Lower leg skin (tissue), 4 donors: ENCODE results near the gene SAMD8. TPM values are rescaled to one million over a fixed set of nuclear protein-coding genes. Genes with fewer than 3 reads are reported as not detected.
A peak's percentile ranks its signal among the peaks of the same experiment; 100 is the strongest.
"Not testable (repeated sequence)": the region's sequence is repeated elsewhere in the genome, so short reads cannot be mapped to it uniquely, and the experiment has no call there.

Source experiments
- DNase-seq, 2 donors: peaks; one replicate each; pipeline ENCODE4 v3.0.0-alpha.2; 2019; ENCODE audit warnings: low spot score in 2 of 2
- H3K4me3 ChIP-seq: fragments of 200-600 bp; sonication (generic); 2 replicates; pipeline ENCODE4 v1.5.1; 2017; ENCODE audit warnings: mild to moderate bottlenecking, low read depth; ENCODE audit not compliant: poor library complexity, severe bottlenecking
- CTCF ChIP-seq, 3 donors: fragments of 450-650 bp; IDR thresholded peaks; one replicate each; pipeline ENCODE4 v1.5.1; 2016; ENCODE audit warnings: antibody characterized with exemption in 3 of 3, mild to moderate bottlenecking in 3 of 3, moderate library complexity in 2 of 3
- POLR2A ChIP-seq, 2 donors: fragments of 450-650 bp; IDR thresholded peaks; one replicate each; pipeline ENCODE4 v1.6.1; 2016 to 2017; ENCODE audit warnings: antibody characterized with exemption in 2 of 2, mild to moderate bottlenecking in 1 of 2, moderate library complexity in 1 of 2
- WGBS, 2 donors: methylation state at CpG; one replicate each; pipeline ENCODE4 v1.1.5; 2018; 5-methylcytosine and 5-hydroxymethylcytosine counted together
- intact Hi-C: fragments of 100-400 bp; cut with DNase I; formaldehyde crosslinking; loops from one replicate; pipeline ENCODE4 v1.15.0; 2023; ENCODE audit warnings: low total_unique reads
- total RNA-seq, 4 donors: library from RNA; depleted of rRNA; stranded (reverse); fragments of >200 nt; gene quantifications; one replicate each; pipeline ENCODE4 v1.1.0, GENCODE V29; 2016

The SAMD8 gene
- total RNA-seq, 4 donors from 2014 or later: 17.4 to 26.4 (median 23.2) TPM

GRCh38 chr10:75110006-75110632 is 1.3 kb upstream of the SAMD8 start:
- no peak for TF ChIP-seq POLR2A (IDR thresholded peaks at IDR 0.05)
- 96 to 97% methylated on average over 8 of the region's 8 CpGs for WGBS, 2 donors
- peak in 1 of 2 donors; percentile 84 for DNase-seq
- H3K4me3 ChIP-seq: no peak overlapping the region
- intact Hi-C loops: no loop called here

- whole genome bisulfite sequencing, 2 donors: 1 to 2% methylated on average over 23 of the region's 23 CpGs
- TF ChIP-seq CTCF (IDR thresholded peaks at IDR 0.05): no peak
- no peak for TF ChIP-seq POLR2A (IDR thresholded peaks at IDR 0.05)
- peak overlapping the region; percentile 90 for H3K4me3 ChIP-seq
- intact Hi-C loops: no loop called here
- peak; percentile 55 to 93 for DNase-seq
Observed at GRCh38 chr10:75111907-75112679, 637 bp downstream of the SAMD8 start.

DNA sequence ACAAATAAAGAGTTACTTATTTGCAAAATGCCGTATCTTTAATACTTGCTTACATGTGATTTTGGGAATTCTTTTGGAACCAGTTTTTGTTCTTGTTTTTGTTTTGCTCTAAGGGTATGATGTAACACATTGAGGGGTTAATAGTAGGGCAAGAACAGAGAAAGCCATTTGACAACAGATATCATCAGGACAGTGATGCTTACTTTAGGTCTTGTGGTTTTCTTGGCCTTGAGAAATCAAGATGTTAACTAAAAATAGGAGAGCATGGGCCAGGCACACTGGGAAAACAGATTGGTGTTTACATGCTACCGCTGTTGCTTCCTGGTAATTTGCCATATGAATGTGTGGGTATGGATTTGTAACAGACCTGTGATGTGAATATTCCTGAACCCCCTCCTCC is 3.7 kb downstream of the SAMD8 start:
- WGBS, 2 donors: 70 to 74% methylated on average over 2 of the region's 2 CpGs
- intact Hi-C loops: no loop called here
- H3K4me3 ChIP-seq: no peak overlapping the region
- no peak for TF ChIP-seq POLR2A (IDR thresholded peaks at IDR 0.05)
- TF ChIP-seq CTCF (IDR thresholded peaks at IDR 0.05): no peak
- DNase-seq: peak in 1 of 2 donors; percentile 36

GRCh38 chr10:75116941-75117775 is 5.7 kb downstream of the SAMD8 start:
- intact Hi-C loops, H3K4me3 ChIP-seq: not testable (repeated sequence)
- 92 to 95% methylated on average over 15 of the region's 15 CpGs for WGBS, 2 donors
- DNase-seq: peak in 1 of 2 donors; percentile 56

DNA sequence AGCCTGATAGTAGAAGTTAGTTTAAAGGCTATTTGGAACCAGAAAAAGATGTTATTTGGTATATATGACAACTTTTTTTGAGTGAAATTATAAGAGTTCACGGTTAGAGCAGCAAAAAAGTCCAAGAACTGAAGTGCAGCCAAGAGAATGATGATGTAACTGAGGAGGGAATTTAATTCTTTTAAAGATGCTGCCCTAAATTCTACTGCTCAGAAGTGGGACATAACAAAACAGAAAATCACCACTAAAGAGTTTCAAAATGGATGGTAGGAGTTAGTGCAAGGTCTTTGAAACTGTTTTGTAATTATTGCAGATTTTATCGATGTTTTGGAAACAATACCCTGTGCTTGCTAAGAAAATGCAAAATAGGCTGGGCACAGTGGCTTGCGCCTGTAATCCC is 6.5 kb downstream of the SAMD8 start:
- H3K4me3 ChIP-seq: no peak overlapping the region
- 55 to 65% methylated on average over 3 of the region's 3 CpGs for WGBS, 2 donors
- no peak for DNase-seq
- TF ChIP-seq CTCF (IDR thresholded peaks at IDR 0.05): no peak
- TF ChIP-seq POLR2A (IDR thresholded peaks at IDR 0.05): no peak
- intact Hi-C loops: no loop called here

GRCh38 chr10:75119444-75120066 is 8.1 kb downstream of the SAMD8 start:
- DNase-seq: peak in 1 of 2 donors; percentile 43
- WGBS, 2 donors: 81 to 90% methylated on average over 15 of the region's 15 CpGs
- H3K4me3 ChIP-seq, intact Hi-C loops: not testable (repeated sequence)

DNA sequence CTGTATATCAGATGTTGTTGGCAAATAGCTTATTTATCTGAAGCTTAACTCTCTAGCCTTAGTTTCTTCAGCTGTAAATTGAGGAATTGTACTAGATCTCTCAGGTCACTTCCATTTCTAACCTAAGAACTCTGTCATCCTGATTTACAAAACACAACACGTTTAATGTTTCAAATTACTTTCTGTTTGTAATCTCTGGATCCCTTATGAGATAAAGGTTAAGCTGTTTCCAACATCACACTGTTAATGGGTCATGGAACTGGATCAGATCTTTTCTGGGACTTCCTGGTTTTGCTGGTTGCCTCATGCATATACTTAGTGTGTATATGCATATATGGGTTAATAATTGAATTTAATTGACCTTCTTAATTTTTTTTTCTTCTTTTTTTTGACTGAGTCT is 9.9 kb downstream of the SAMD8 start:
- H3K4me3 ChIP-seq: no peak overlapping the region
- 22 to 26% methylated on average over 1 of the region's 1 CpG for WGBS, 2 donors
- intact Hi-C loops: no loop called here
- no peak for DNase-seq
- no peak for TF ChIP-seq POLR2A (IDR thresholded peaks at IDR 0.05)
- no peak for TF ChIP-seq CTCF (IDR thresholded peaks at IDR 0.05)
